Transverse colon (tissue), 4 donors: Measurements from ENCODE around the gene PMEPA1. TPM values are rescaled to one million over a fixed set of nuclear protein-coding genes. Genes with fewer than 3 reads are reported as not detected.

Experiments
- DNase-seq: peaks from one replicate; pipeline ENCODE4 v3.0.0-alpha.2; 2019
- H3K27ac ChIP-seq, 4 donors: fragments of 200-600 bp; sonication (generic); 2 replicates each; pipeline ENCODE4 v1.5.1; 2016 to 2018; ENCODE audit warnings: inconsistent platforms in 4 of 4
- H3K27me3 ChIP-seq: fragments of 200-600 bp; sonication (generic); 2 replicates; pipeline ENCODE4 v1.5.1; 2017; ENCODE audit warnings: inconsistent platforms
- H3K36me3 ChIP-seq, 4 donors: fragments of 200-600 bp; sonication (generic); 2 replicates each; pipeline ENCODE4 v1.5.1; 2017 to 2019; ENCODE audit warnings: inconsistent platforms in 4 of 4
- H3K4me1 ChIP-seq, 4 donors: fragments of 200-600 bp; sonication (generic); 2 replicates each; pipeline ENCODE4 v1.5.1; 2017 to 2020; ENCODE audit warnings: inconsistent platforms in 4 of 4
- H3K4me3 ChIP-seq, 4 donors: fragments of 200-600 bp; sonication (generic); 1 replicate in 1 of 4; 2 replicates in 3 of 4; pipeline versions ENCODE4 v1.5.1 to v1.6.1; 2017 to 2019; ENCODE audit warnings: inconsistent platforms in 4 of 4
- H3K9me3 ChIP-seq, 2 donors: fragments of 200-600 bp; sonication (generic); 2 replicates each; pipeline ENCODE4 v1.5.1; 2017 to 2019; ENCODE audit warnings: inconsistent platforms in 2 of 2
- EP300 ChIP-seq: sonication (generic); formaldehyde crosslinking; IDR thresholded peaks from one replicate; pipeline ENCODE4 v1.6.1; 2017; ENCODE audit warnings: antibody characterized with exemption, low read depth
- POLR2A ChIP-seq: fragments of 450-650 bp; IDR thresholded peaks from one replicate; pipeline ENCODE4 v1.6.1; 2016; ENCODE audit warnings: antibody characterized with exemption, mild to moderate bottlenecking, moderate library complexity
- POLR2AphosphoS5 ChIP-seq, 3 donors: sonication (generic); formaldehyde crosslinking; IDR thresholded peaks; one replicate each; pipeline ENCODE4 v1.6.1; 2016; ENCODE audit warnings: antibody characterized with exemption in 3 of 3
- WGBS, 2 donors: methylation state at CpG; one replicate each; pipeline ENCODE4 v1.1.5; 2018; ENCODE audit warnings: low coverage in 1 of 2; 5-methylcytosine and 5-hydroxymethylcytosine counted together
- in situ Hi-C, 4 donors: fragments of 200-750 bp; cut with MboI; loops; one replicate each; pipeline versions ENCODE4 v1.15.0 to v1.15.1; 2017; ENCODE audit warnings: low sequenced_read_pairs in 3 of 4, low pct_ligation_motif_present in 1 of 4, low pct_unique_long_range_greater_than_20kb in 1 of 4
- intact Hi-C: fragments of 100-400 bp; cut with DNase I; formaldehyde crosslinking; loops from one replicate; pipeline ENCODE4 v1.15.1; 2023; ENCODE audit warnings: low total_unique reads
- total RNA-seq, 4 donors: library from RNA; depleted of rRNA; stranded (reverse); fragments of >200 nt; gene quantifications; one replicate each; pipeline ENCODE4 v1.1.0, GENCODE V29; 2016
- TF ChIP-seq, protein P1 (sequence below), 5 experiments: fragments of 200-600 bp in 3 of 5; fragments of 450-650 bp in 2 of 5; sonication (generic) in 3 of 5; IDR thresholded peaks; 1 replicate in 2 of 5; 2 replicates in 3 of 5; pipeline ENCODE4 v1.5.1; 2016 to 2017; ENCODE audit warnings: antibody characterized with exemption in 5 of 5, inconsistent platforms in 3 of 5, mild to moderate bottlenecking in 2 of 5, moderate library complexity in 1 of 5

Gene PMEPA1
- total RNA-seq, 4 donors from 2014 or later = 6.4 to 10.8 (median 8.4) TPM

DNA sequence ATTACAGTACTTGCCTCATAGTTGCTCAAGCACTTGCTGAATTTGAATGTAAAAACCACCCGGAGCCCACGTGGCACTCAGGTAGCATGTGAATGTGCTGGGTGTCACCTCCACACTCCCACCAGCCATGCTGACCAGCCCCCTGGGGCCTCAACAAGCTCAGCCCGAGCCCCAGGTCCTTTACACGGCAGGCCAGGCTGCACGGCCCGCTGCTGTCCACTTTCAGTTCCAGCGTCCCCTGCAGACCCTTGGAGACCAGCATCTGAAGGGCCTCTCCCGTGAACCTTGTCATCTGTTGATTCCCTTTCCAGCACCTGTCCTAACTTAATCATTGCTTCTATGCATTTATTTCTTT is 56.3 kb downstream of the PMEPA1 start:
- Histone ChIP-seq H3K27ac (no peak overlapping the region), H3K36me3 (no peaks in the 10 kb centered on the region), H3K4me3 (no peak overlapping the region), H3K27me3 (no peaks in the 10 kb centered on the region), H3K4me1 (peaks cover 3 to 9% (median 7%) of the 10 kb centered on the region in 4 donors), H3K9me3 (no peaks in the 10 kb centered on the region)
- intact Hi-C loops = loop anchor here (10.0 kb wide), 1 partner anchor 201 kb away; no protein-coding TSS in a partner anchor
- in situ Hi-C loops = loop anchor here (10.0 to 25.0 kb wide), 5 partner anchors 234 to 531 kb away; no protein-coding TSS in a partner anchor
- 75 to 82% methylated on average over 2 to 8 of the region's 8 CpGs for WGBS, 2 donors
- TF ChIP-seq EP300 = no peak
- TF ChIP-seq POLR2A = no peak
- TF ChIP-seq, protein P1, sequence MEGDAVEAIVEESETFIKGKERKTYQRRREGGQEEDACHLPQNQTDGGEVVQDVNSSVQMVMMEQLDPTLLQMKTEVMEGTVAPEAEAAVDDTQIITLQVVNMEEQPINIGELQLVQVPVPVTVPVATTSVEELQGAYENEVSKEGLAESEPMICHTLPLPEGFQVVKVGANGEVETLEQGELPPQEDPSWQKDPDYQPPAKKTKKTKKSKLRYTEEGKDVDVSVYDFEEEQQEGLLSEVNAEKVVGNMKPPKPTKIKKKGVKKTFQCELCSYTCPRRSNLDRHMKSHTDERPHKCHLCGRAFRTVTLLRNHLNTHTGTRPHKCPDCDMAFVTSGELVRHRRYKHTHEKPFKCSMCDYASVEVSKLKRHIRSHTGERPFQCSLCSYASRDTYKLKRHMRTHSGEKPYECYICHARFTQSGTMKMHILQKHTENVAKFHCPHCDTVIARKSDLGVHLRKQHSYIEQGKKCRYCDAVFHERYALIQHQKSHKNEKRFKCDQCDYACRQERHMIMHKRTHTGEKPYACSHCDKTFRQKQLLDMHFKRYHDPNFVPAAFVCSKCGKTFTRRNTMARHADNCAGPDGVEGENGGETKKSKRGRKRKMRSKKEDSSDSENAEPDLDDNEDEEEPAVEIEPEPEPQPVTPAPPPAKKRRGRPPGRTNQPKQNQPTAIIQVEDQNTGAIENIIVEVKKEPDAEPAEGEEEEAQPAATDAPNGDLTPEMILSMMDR (IDR thresholded peaks at IDR 0.05) = no peak
- TF ChIP-seq POLR2AphosphoS5 (IDR thresholded peaks at IDR 0.05) = no peak
- no peak for DNase-seq

DNA sequence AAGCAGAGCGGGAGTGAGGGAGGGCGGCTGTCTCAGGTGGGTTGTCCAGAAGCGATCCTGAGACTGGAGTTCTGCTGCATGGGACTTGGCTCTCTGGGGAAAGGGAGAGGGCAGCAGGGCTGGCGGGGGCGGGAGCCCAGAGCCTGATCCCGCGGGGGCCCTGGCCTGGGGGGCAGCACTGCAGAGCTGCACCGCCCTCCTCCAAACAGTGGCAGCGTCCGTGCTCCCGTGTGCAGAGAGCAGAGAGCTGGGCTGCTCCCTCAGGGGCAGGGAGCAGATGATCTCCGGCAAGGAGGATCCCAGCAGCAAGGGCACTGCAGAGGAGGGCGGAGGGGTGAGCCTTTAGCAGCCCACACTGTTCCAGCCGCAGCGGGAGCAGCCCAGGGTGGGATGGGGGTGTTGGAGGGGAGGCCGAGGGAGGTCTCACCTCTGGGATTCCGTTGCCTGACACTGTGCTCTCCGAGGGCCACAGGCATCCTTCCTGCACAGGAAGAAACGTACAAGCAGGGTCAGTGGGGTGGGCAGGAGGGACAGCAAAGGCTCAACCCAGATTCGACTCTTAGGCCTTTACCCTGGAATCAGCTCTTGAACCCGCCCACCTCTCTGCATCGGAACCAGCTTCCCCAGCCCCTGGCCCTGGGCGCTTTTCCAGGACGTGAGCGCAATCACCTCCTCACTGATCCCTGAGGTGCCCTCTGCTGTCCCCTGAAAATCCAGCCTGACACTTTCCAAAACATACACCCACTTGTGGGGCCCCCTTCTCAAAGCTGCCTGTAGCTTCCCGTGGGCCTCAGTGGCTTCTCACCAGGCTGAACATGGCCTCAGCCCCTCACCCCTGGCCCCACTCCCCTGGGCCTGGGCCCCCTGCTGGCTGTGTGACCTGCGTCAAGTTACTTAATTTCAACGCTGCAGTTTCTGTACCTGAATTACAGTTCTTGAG is 56.9 kb downstream of the PMEPA1 start:
- WGBS, 2 donors = 87% methylated on average over 28 of the region's 28 CpGs; no CpG with 5 or more reads in 1 of the 2 donors
- H3K27ac ChIP-seq = no peak overlapping the region
- in situ Hi-C loops (loop anchor here (10.0 to 25.0 kb wide), 5 partner anchors 234 to 532 kb away; no protein-coding TSS in a partner anchor), intact Hi-C loops (loop anchor here (10.0 kb wide), 1 partner anchor 202 kb away; no protein-coding TSS in a partner anchor)
- no peaks in the 10 kb centered on the region for H3K36me3 ChIP-seq
- no peak for DNase-seq
- no peak overlapping the region for H3K4me3 ChIP-seq
- H3K9me3 ChIP-seq = no peaks in the 10 kb centered on the region
- H3K27me3 ChIP-seq = no peaks in the 10 kb centered on the region
- H3K4me1 ChIP-seq = peaks cover under 1 to 6% (median 4%) of the 10 kb centered on the region in 4 donors
- TF ChIP-seq, protein P1 (IDR thresholded peaks at IDR 0.05) = no peak
- TF ChIP-seq EP300 (no peak), POLR2A (no peak), POLR2AphosphoS5 (IDR thresholded peaks at IDR 0.05) (no peak)

DNA sequence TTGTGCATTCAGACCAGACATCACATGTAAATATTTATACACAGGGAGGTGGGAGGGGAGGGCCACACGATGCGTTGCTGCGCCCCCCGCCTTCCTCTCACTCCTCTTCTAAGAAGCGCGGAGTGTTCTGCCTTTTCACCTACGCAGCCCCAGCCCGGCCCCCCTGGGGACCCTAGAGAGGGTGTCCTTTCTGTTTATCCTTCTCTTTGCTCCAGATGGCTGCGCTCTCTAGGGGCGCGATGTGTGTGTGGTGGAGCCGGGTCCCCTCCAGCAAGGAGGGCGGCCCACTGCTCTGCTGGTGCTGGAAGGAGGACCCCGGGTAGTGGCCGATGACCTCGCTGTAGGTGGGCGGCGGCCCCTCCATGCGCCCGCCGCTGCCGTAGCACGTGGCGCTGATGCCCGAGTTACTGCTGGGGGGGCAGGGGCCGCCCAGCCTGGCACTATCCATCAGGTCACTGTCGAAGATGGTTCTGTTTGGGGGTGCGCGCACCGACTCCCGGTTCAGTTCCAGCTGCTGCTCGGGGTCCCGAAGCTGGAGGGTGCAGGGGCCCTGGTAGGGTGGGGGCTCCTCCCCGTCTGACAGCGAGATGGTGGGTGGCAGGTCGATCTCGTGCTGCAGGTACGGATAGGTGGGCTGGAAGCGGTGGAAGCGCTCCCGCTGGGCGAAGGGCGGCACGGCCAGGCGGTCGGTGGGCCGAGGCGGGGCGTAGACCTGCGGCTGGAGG is 57.8 kb downstream of the PMEPA1 start:
- H3K9me3 ChIP-seq = no peaks in the 10 kb centered on the region
- H3K4me3 ChIP-seq = no peak overlapping the region
- no peak for DNase-seq
- in situ Hi-C loops = loop anchor here (10.0 to 25.0 kb wide), 5 partner anchors 235 to 533 kb away; no protein-coding TSS in a partner anchor
- peaks cover 0 to 3% (median 0%) of the 10 kb centered on the region in 4 donors for H3K4me1 ChIP-seq
- no peaks in the 10 kb centered on the region for H3K36me3 ChIP-seq
- intact Hi-C loops = loop anchor here (10.0 kb wide), 1 partner anchor 203 kb away; no protein-coding TSS in a partner anchor
- no peak overlapping the region for H3K27ac ChIP-seq
- no peaks in the 10 kb centered on the region for H3K27me3 ChIP-seq
- 80 to 92% methylated on average over 7 to 40 of the region's 50 CpGs for WGBS, 2 donors
- TF ChIP-seq POLR2A (no peak), POLR2AphosphoS5 (IDR thresholded peaks at IDR 0.05) (no peak), EP300 (no peak)

DNA sequence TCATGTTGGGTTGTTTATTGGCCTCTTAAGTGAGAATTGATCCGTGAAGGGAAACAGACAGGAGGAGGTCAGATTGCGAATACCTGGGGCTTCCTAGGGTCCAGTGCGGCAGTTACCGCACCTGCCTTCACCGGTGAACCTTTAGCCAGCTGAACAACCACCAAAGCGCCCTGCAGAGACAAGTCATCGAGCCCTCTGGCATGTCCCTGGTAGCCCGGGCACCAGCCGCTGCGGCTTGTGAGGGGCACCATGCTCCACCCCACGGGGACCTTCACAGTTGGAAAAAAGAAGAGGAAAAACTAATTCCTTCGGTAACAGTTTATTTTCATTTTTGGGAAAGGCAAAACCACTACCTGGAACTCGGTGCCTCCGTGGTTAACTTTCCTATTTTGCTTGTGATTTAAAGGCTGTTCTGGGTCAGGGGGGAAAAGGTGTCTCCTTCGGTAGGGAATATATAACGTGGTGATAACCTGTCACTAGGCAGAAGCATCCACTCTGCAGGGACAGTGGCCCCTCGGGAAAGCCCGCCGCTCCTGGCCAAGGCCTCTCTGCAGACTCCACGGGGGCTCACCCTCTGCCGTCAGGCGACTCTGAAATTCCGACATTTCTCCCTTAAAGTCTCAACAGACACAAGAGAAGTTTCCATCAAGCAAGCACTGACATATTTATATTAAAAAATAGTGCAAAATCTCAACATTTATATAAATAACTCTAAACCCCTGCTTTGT is 58.9 kb downstream of the PMEPA1 start:
- TF ChIP-seq, protein P1 (IDR thresholded peaks at IDR 0.05) = no peak
- TF ChIP-seq POLR2AphosphoS5 (IDR thresholded peaks at IDR 0.05) (no peak), POLR2A (no peak)
- no peaks in the 10 kb centered on the region for H3K36me3 ChIP-seq
- no peak overlapping the region for H3K27ac ChIP-seq
- H3K4me1 ChIP-seq = peaks cover 0 to 3% (median 0%) of the 10 kb centered on the region in 4 donors
- H3K9me3 ChIP-seq = no peaks in the 10 kb centered on the region
- intact Hi-C loops (loop anchor here (10.0 kb wide), 1 partner anchor 204 kb away; no protein-coding TSS in a partner anchor), in situ Hi-C loops (loop anchor here (10.0 to 25.0 kb wide), 5 partner anchors 236 to 534 kb away; no protein-coding TSS in a partner anchor)
- H3K4me3 ChIP-seq = no peak overlapping the region
- 80 to 89% methylated on average over 7 to 23 of the region's 23 CpGs for WGBS, 2 donors
- no peaks in the 10 kb centered on the region for H3K27me3 ChIP-seq
- no peak for DNase-seq
